Thyroid gland (tissue), 4 donors: Measurements from ENCODE around the gene TOMM40.

Source experiments
- CTCF ChIP-seq, 6 experiments: fragments of 200-600 bp in 3 of 6; fragments of 450-650 bp in 3 of 6; sonication (generic) in 3 of 6; IDR thresholded peaks; one replicate each; pipeline ENCODE4 v1.5.1; 2016 to 2019; ENCODE audit warnings: antibody characterized with exemption in 6 of 6, mild to moderate bottlenecking in 2 of 6, inconsistent platforms in 1 of 6, moderate library complexity in 1 of 6
- POLR2A ChIP-seq, 2 donors: fragments of 450-650 bp; IDR thresholded peaks; one replicate each; pipeline ENCODE4 v1.6.1; 2017; ENCODE audit warnings: antibody characterized with exemption in 2 of 2, mild to moderate bottlenecking in 2 of 2, moderate library complexity in 1 of 2

- no peak for TF ChIP-seq POLR2A (IDR thresholded peaks at IDR 0.05)
- no peak for TF ChIP-seq CTCF (IDR thresholded peaks at IDR 0.05)
Observed at GRCh38 chr19:44905437-44906160, 14.5 kb downstream of the TOMM40 start, which contains the start of gene APOE.
